ENCODE measurements around the gene PLCB2. TPM values are rescaled to one million over a fixed set of nuclear protein-coding genes. Genes with fewer than 3 reads are reported as not detected.

PLCB2 gene
- total RNA-seq, 1 donor from 2014 or later: 3.7 TPM

DNA sequence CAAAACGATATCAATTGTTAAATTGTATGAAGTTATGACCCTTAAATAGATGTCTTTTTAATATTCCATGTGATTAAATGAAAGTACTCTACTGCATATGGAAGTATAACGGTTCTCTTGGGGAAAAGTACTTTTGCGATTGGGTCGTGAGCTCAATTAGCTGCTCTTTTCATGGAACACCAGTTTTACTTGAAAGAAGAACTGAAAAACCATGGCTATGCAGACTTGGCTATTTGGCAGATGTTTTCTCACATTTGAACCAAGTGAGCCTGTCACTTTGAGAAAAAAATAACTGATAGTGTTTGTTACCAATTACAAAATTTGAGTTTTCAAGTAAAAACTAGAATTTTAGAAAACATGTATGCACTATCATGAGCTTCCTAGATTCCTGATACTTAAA lies 9.8 kb upstream of the PLCB2 start:
- Histone ChIP-seq H3K4me2 (ENCODE audit: low read length) (no peak overlapping the region), H3K4me1 (ENCODE audit: insufficient read depth, low read length) (peaks cover 5% of the 10 kb centered on the region), H3K9ac (ENCODE audit: low read length) (no peak overlapping the region), H3K79me2 (ENCODE audit: insufficient read depth, low read length) (no peaks in the 10 kb centered on the region), H3K9me3 (ENCODE audit: insufficient read depth, low read depth, low read length) (no peaks in the 10 kb centered on the region), H3K27ac (ENCODE audit: low read depth, low read length) (no peak overlapping the region), H4K20me1 (ENCODE audit: insufficient read depth, low read length) (no peaks in the 10 kb centered on the region), H3K36me3 (ENCODE audit: insufficient read depth, low read length) (no peaks in the 10 kb centered on the region), H3K4me3 (ENCODE audit: insufficient read depth, low read depth, low read length) (no peak overlapping the region), H2AFZ (ENCODE audit: low read depth, low read length) (no peak overlapping the region), H3K27me3 (ENCODE audit: insufficient read depth, low read length) (peaks cover under 1% of the 10 kb centered on the region)
- H3K4me1 Mint-ChIP-seq (ENCODE audit: low read depth, unreplicated experiment): peaks cover 15% of the 10 kb centered on the region
- H3K4me3 Mint-ChIP-seq (ENCODE audit: unreplicated experiment): no peak overlapping the region
- no peak for TF ChIP-seq EZH2 (IDR thresholded peaks at IDR 0.05; ENCODE audit: insufficient read depth, low read length)
- TF ChIP-seq, protein P1, sequence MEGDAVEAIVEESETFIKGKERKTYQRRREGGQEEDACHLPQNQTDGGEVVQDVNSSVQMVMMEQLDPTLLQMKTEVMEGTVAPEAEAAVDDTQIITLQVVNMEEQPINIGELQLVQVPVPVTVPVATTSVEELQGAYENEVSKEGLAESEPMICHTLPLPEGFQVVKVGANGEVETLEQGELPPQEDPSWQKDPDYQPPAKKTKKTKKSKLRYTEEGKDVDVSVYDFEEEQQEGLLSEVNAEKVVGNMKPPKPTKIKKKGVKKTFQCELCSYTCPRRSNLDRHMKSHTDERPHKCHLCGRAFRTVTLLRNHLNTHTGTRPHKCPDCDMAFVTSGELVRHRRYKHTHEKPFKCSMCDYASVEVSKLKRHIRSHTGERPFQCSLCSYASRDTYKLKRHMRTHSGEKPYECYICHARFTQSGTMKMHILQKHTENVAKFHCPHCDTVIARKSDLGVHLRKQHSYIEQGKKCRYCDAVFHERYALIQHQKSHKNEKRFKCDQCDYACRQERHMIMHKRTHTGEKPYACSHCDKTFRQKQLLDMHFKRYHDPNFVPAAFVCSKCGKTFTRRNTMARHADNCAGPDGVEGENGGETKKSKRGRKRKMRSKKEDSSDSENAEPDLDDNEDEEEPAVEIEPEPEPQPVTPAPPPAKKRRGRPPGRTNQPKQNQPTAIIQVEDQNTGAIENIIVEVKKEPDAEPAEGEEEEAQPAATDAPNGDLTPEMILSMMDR (IDR thresholded peaks at IDR 0.05; ENCODE audit: insufficient read depth, low read depth, low read length): no peak
- H3K36me3 Mint-ChIP-seq (ENCODE audit: low read depth, unreplicated experiment): no peaks in the 10 kb centered on the region
- no peak overlapping the region for H3K27ac Mint-ChIP-seq (ENCODE audit: unreplicated experiment)
- H3K27me3 Mint-ChIP-seq (ENCODE audit: low read depth, unreplicated experiment): peaks cover 23% of the 10 kb centered on the region
- FAIRE-seq: no peak
- peaks cover 2% of the 10 kb centered on the region for H3K9me3 Mint-ChIP-seq (ENCODE audit: unreplicated experiment)
- DNase-seq (ENCODE audit: low read depth): no peak

DNA sequence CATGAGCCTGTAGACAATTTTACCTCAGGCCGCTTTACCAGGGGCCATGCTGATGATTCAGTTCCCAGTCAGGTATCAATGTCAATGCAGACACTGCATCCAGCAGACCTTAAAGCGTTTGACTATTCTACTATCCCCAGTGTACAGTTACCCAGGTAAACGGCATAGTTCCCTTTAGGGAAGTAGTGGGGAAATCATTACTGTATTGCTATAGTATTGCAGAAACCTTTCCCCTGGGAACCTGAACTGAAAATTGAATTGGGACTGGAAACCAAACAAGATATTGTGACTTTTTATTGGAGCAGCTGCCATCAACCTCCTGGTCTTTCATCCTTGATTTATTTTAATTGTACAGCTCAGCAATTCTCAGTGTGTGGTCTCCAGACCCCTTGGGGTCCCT lies 9.2 kb upstream of the PLCB2 start:
- H3K9me3 Mint-ChIP-seq (ENCODE audit: unreplicated experiment): peaks cover 2% of the 10 kb centered on the region
- Histone ChIP-seq H3K9ac (ENCODE audit: low read length) (no peak overlapping the region), H3K4me2 (ENCODE audit: low read length) (no peak overlapping the region), H3K27ac (ENCODE audit: low read depth, low read length) (no peak overlapping the region), H3K36me3 (ENCODE audit: insufficient read depth, low read length) (no peaks in the 10 kb centered on the region), H3K79me2 (ENCODE audit: insufficient read depth, low read length) (no peaks in the 10 kb centered on the region), H3K9me3 (ENCODE audit: insufficient read depth, low read depth, low read length) (no peaks in the 10 kb centered on the region), H4K20me1 (ENCODE audit: insufficient read depth, low read length) (no peaks in the 10 kb centered on the region), H3K27me3 (ENCODE audit: insufficient read depth, low read length) (peaks cover 5% of the 10 kb centered on the region), H2AFZ (ENCODE audit: low read depth, low read length) (no peak overlapping the region), H3K4me3 (ENCODE audit: insufficient read depth, low read depth, low read length) (no peak overlapping the region), H3K4me1 (ENCODE audit: insufficient read depth, low read length) (no peaks in the 10 kb centered on the region)
- TF ChIP-seq EZH2 (IDR thresholded peaks at IDR 0.05; ENCODE audit: insufficient read depth, low read length): no peak
- TF ChIP-seq, protein P1 (IDR thresholded peaks at IDR 0.05; ENCODE audit: insufficient read depth, low read depth, low read length): no peak
- peaks cover 29% of the 10 kb centered on the region for H3K27me3 Mint-ChIP-seq (ENCODE audit: low read depth, unreplicated experiment)
- no peak overlapping the region for H3K4me3 Mint-ChIP-seq (ENCODE audit: unreplicated experiment)
- no peaks in the 10 kb centered on the region for H3K36me3 Mint-ChIP-seq (ENCODE audit: low read depth, unreplicated experiment)
- no peak for DNase-seq (ENCODE audit: low read depth)
- no peak for FAIRE-seq
- H3K27ac Mint-ChIP-seq (ENCODE audit: unreplicated experiment): no peak overlapping the region
- peaks cover 10% of the 10 kb centered on the region for H3K4me1 Mint-ChIP-seq (ENCODE audit: low read depth, unreplicated experiment)

DNA sequence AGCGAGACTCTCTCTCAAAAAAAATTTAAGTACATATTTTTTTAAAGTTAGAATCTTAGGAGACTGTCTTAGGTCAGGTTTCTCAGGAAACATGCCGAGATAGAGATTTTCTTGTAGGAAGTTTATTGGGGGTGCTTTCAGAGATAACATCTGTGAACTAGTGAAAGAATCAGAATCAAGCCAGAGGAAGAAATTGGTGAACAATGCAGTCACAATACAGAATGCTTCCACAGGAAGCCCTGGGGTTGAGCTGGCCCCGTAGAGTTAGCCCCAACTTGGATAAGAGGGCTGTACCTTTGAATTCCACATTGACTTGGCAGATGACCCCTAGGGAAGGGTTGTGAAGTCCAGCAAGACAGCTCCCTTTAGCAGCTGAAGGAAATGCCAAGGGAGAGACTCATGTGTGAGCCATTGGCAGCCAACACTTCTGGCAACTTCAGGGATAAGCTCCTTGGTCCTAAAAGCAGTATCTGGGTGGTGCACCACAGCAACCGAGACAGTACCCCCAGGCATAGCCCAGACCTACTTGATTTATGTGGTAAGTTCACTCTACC lies 7.1 kb upstream of the PLCB2 start:
- no peaks in the 10 kb centered on the region for H3K9me3 Mint-ChIP-seq (ENCODE audit: unreplicated experiment)
- no peak for DNase-seq (ENCODE audit: low read depth)
- no peak overlapping the region for H3K27ac ChIP-seq (ENCODE audit: low read depth, low read length)
- no peak overlapping the region for H3K27ac Mint-ChIP-seq (ENCODE audit: unreplicated experiment)
- no peaks in the 10 kb centered on the region for H3K4me1 ChIP-seq (ENCODE audit: insufficient read depth, low read length)
- peaks cover 8% of the 10 kb centered on the region for H3K4me1 Mint-ChIP-seq (ENCODE audit: low read depth, unreplicated experiment)
- no peaks in the 10 kb centered on the region for H3K36me3 ChIP-seq (ENCODE audit: insufficient read depth, low read length)
- H3K36me3 Mint-ChIP-seq (ENCODE audit: low read depth, unreplicated experiment): no peaks in the 10 kb centered on the region
- no peaks in the 10 kb centered on the region for H3K79me2 ChIP-seq (ENCODE audit: insufficient read depth, low read length)
- FAIRE-seq: no peak
- no peaks in the 10 kb centered on the region for H3K9me3 ChIP-seq (ENCODE audit: insufficient read depth, low read depth, low read length)
- peaks cover 47% of the 10 kb centered on the region for H3K27me3 Mint-ChIP-seq (ENCODE audit: low read depth, unreplicated experiment)
- no peak overlapping the region for H3K4me3 ChIP-seq (ENCODE audit: insufficient read depth, low read depth, low read length)
- no peak overlapping the region for H3K4me3 Mint-ChIP-seq (ENCODE audit: unreplicated experiment)
- no peak overlapping the region for H2AFZ ChIP-seq (ENCODE audit: low read depth, low read length)
- H3K9ac ChIP-seq (ENCODE audit: low read length): no peak overlapping the region
- no peak overlapping the region for H3K4me2 ChIP-seq (ENCODE audit: low read length)
- H4K20me1 ChIP-seq (ENCODE audit: insufficient read depth, low read length): no peaks in the 10 kb centered on the region
- TF ChIP-seq EZH2 (IDR thresholded peaks at IDR 0.05; ENCODE audit: insufficient read depth, low read length): no peak
- TF ChIP-seq, protein P1 (IDR thresholded peaks at IDR 0.05; ENCODE audit: insufficient read depth, low read depth, low read length): no peak
- H3K27me3 ChIP-seq (ENCODE audit: insufficient read depth, low read length): peaks cover 9% of the 10 kb centered on the region

Measured in astrocyte (in vitro differentiated cells and primary cell).